T-helper 2 cell treated with Interferon-gamma antibody and Interleukin-4, amounts not matched to agents 5 μg/mL and 100 μg/mL, for 36 hours (primary cell): ENCODE results near the gene SLC25A46.
A peak's percentile ranks its signal among the peaks of the same experiment; 100 is the strongest.
"Not testable (repeated sequence)": the region's sequence is repeated elsewhere in the genome, so short reads cannot be mapped to it uniquely, and the experiment has no call there.

Experiments
- DNase-seq: peaks from one replicate; pipeline ENCODE4 v3.0.0; 2021; ENCODE audit warnings: low spot score
- H3K27ac Mint-ChIP-seq: one replicate; pipeline ENCODE4 v1.8.0; 2021; ENCODE audit warnings: mild to moderate bottlenecking, mixed read lengths
- H3K27me3 Mint-ChIP-seq: one replicate; pipeline ENCODE4 v1.8.0; 2021; ENCODE audit warnings: low read depth, mixed read lengths
- H3K36me3 Mint-ChIP-seq: one replicate; pipeline ENCODE4 v1.8.0; 2021; ENCODE audit warnings: low read depth, mixed read lengths
- H3K4me1 Mint-ChIP-seq: one replicate; pipeline ENCODE4 v1.8.0; 2021; ENCODE audit warnings: low read depth, mixed read lengths
- H3K4me3 Mint-ChIP-seq: one replicate; pipeline ENCODE4 v1.8.0; 2022; ENCODE audit warnings: mild to moderate bottlenecking, moderate library complexity, mixed read lengths
- H3K9me3 Mint-ChIP-seq: one replicate; pipeline ENCODE4 v1.8.0; 2021; ENCODE audit warnings: mixed read lengths

Gene SLC25A46

GRCh38 chr5:110738812-110739651 lies at the start of gene SLC25A46:
TSS of gene SLC25A46 (plus strand) at chr5:110739007. CDS start at chr5:110739120, 113 bp downstream.
- Mint-ChIP-seq H3K27ac (peak within 1 kb of the TSS; percentile 94), H3K27me3 (peaks cover 18% of the 10 kb centered on the region), H3K4me3 (peak within 1 kb of the TSS; percentile 99), H3K9me3 (no peaks in the 10 kb centered on the region), H3K4me1 (peaks cover 29% of the 10 kb centered on the region), H3K36me3 (peaks cover 8% of the 10 kb centered on the region)
- peak; percentile 87 for DNase-seq

DNA sequence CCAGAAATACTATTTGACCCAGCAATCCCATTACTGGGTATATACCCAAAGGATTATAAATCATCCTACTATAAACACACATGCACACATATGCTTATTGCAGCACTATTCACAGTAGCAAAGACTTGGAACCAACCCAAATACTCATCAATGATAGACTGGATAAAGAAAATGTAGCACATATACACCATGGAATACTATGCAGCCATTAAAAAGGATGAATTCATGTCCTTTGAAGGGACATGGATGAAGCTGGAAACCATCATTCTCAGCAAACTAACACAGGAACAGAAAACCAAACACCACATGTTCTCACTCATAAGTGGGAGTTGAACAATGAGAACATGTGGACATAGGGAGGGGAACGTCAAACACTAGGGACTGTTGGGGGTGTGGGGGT lies 48.2 kb upstream of the SLC25A46 start:
- not testable (repeated sequence) for DNase-seq, H3K36me3 Mint-ChIP-seq, H3K4me3 Mint-ChIP-seq, H3K27me3 Mint-ChIP-seq, H3K27ac Mint-ChIP-seq
- Mint-ChIP-seq H3K9me3 (peaks cover 15% of the 10 kb centered on the region), H3K4me1 (peaks cover 22% of the 10 kb centered on the region)

DNA sequence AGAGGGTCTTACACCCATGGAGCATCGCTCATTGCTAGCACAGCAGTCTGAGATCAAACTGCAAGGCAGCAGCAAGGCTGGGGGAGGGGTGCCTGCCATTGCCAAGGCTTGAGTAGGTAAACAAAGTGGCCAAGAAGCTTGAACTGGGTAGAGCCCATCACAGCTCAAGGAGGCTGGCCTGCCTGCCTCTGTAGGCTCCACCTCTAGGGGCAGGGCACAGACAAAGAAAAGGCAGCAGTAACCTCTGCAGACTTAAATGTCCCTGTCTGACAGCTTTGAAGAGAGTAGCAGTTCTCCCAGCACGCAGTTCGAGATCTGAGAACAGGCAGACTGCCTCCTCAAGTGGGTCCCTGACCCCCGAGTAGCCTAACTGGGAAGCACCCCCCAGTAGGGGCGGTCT lies 46.1 kb upstream of the SLC25A46 start:
- not testable (repeated sequence) for H3K36me3 Mint-ChIP-seq, H3K27me3 Mint-ChIP-seq, H3K4me1 Mint-ChIP-seq, H3K27ac Mint-ChIP-seq, H3K4me3 Mint-ChIP-seq, H3K9me3 Mint-ChIP-seq, DNase-seq

DNA sequence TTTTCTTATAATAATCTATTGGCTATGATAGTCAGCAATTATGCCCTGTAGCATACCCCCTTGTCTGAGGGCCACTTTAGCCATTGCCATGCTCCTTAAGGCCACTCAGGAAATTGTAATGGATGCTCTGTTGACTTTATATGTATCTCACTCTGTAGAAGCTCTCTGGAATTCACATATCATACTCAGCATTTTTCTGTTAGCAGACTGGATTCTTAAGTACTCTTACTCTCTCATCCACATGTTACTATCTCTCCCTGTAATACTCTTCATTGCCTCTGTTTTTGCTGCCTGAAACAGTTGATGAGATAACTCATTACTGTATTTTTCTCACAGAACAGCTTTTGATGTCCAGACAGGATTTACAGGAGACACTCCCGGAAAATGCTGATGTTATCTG lies 36.5 kb upstream of the SLC25A46 start:
- no peak overlapping the region for H3K4me3 Mint-ChIP-seq
- no peak overlapping the region for H3K27ac Mint-ChIP-seq
- H3K9me3 Mint-ChIP-seq: no peaks in the 10 kb centered on the region
- H3K36me3 Mint-ChIP-seq: no peaks in the 10 kb centered on the region
- peaks cover 11% of the 10 kb centered on the region for H3K27me3 Mint-ChIP-seq
- H3K4me1 Mint-ChIP-seq: no peaks in the 10 kb centered on the region
- DNase-seq: no peak

DNA sequence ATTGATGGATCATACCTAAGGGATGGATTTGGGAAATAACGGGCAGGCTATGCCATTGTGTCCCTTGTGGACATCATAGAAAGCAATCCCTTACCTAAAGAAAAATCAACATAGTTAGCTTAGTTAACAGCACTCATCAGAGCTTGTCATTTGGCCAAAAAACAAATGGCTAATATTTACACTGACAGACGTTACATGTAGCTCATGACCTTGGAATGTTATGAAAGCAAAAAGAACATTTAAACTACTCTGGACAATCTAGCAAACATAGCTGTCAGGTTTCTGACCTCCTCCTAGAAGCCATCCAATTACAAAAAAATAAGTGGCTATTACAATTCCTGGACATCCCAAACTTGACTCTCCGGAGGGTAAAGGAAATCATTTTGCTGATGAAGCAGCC lies 36.1 kb upstream of the SLC25A46 start:
- Mint-ChIP-seq H3K36me3 (no peaks in the 10 kb centered on the region), H3K9me3 (no peaks in the 10 kb centered on the region), H3K27me3 (peaks cover 8% of the 10 kb centered on the region), H3K27ac (no peak overlapping the region), H3K4me3 (no peak overlapping the region), H3K4me1 (no peaks in the 10 kb centered on the region)
- DNase-seq: no peak

GRCh38 chr5:110703481-110703880 lies 35.3 kb upstream of the SLC25A46 start:
- H3K36me3 Mint-ChIP-seq: no peaks in the 10 kb centered on the region
- H3K4me1 Mint-ChIP-seq: no peaks in the 10 kb centered on the region
- no peak overlapping the region for H3K27ac Mint-ChIP-seq
- DNase-seq: no peak
- H3K9me3 Mint-ChIP-seq: no peaks in the 10 kb centered on the region
- H3K27me3 Mint-ChIP-seq: peaks cover 8% of the 10 kb centered on the region
- no peak overlapping the region for H3K4me3 Mint-ChIP-seq

DNA sequence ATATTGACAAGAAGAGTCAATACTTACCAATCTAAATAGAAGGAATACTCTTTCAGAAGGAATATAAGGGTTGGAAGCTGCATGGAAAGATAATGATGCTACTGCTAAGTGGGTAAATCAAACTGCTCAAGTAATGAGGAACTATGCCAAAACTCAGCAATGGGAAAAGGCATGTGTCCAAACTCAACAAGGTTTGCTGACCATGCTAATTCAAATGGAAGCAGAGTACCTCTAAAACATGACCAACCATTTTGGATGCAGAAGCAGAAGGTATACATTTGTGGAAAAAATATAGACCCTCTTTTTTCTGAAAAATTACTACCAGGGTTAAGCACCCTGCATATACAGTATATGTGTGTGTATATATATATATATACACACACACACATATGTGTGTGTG lies 33.5 kb upstream of the SLC25A46 start:
- no peaks in the 10 kb centered on the region for H3K4me1 Mint-ChIP-seq
- no peak overlapping the region for H3K4me3 Mint-ChIP-seq
- H3K27ac Mint-ChIP-seq: no peak overlapping the region
- no peaks in the 10 kb centered on the region for H3K9me3 Mint-ChIP-seq
- no peaks in the 10 kb centered on the region for H3K36me3 Mint-ChIP-seq
- peaks cover 13% of the 10 kb centered on the region for H3K27me3 Mint-ChIP-seq
- no peak for DNase-seq

- Mint-ChIP-seq H3K27ac (no peak overlapping the region), H3K4me3 (no peak overlapping the region), H3K27me3 (peaks cover 29% of the 10 kb centered on the region), H3K4me1 (no peaks in the 10 kb centered on the region), H3K9me3 (no peaks in the 10 kb centered on the region), H3K36me3 (no peaks in the 10 kb centered on the region)
- no peak for DNase-seq
Observed at GRCh38 chr5:110707260-110707844, 31.5 kb upstream of the SLC25A46 start.

DNA sequence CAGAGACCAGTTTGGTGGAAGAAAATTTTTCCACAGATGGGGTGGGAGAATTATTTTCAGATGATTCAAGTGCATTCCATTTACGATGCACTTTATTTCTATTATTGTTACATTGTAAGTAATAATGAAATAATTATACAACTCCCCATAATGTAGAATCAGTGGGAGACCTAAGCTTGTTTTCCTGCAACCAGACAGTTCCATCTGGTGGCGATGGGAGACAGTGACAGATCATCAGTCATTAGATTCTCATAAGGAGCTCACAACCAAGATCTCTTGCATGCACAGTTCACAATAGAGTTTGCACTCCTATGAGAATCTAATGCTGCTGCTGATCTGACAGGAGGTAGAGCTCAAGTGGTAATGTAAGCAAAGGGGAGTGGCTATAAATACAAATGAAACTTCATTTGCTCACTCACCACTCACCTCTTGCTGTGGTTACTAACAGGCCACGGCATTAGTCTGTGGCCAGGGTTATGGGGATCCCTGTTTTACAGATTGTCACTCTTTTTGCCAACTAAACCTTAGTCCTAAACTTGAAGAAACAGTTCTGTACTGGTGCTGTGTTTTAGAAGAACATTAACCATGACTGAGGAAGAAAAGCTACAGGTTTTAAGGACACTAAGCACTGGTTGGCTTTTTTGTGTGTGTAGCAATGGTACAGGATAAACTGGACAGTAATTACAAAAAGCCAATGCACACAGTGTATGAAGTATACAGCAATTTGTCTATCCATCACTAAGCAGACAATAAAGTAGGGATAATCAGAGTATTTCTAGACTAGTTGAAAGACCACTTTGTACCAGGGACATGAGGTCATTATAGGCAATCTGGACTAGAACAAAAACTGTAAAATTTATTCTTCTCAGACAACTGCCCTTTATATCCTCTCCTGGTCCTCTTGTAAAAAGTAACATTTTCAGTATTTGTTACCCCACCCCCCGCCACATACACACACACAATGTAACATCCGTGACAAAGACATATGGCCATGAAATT lies 22.3 kb upstream of the SLC25A46 start:
- Mint-ChIP-seq H3K9me3 (no peaks in the 10 kb centered on the region), H3K27ac (no peak overlapping the region), H3K4me3 (no peak overlapping the region), H3K36me3 (no peaks in the 10 kb centered on the region), H3K4me1 (no peaks in the 10 kb centered on the region), H3K27me3 (peaks cover 15% of the 10 kb centered on the region)
- DNase-seq: no peak

DNA sequence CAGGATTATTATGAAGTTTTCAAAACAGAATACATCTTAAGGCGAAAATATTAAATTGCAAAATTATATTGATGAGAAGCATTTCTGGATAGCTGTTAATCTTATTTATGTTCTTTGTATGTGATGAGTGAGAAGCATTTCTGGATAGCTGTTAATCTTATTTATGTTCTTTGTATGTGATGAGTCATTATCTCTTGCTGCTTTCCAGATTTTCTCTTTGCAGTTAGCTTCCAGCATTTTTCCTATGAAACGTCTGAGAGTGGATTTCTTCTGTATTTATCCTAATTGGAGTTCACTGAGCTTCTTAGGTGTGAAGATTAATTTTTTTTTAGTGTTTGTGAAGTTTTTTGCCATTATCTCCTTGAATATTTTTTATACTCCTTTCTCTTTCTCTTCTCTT lies 20.5 kb upstream of the SLC25A46 start:
- Mint-ChIP-seq H3K9me3 (no peaks in the 10 kb centered on the region), H3K27me3 (peaks cover 10% of the 10 kb centered on the region), H3K36me3 (no peaks in the 10 kb centered on the region), H3K27ac (no peak overlapping the region), H3K4me1 (no peaks in the 10 kb centered on the region), H3K4me3 (no peak overlapping the region)
- no peak for DNase-seq

DNA sequence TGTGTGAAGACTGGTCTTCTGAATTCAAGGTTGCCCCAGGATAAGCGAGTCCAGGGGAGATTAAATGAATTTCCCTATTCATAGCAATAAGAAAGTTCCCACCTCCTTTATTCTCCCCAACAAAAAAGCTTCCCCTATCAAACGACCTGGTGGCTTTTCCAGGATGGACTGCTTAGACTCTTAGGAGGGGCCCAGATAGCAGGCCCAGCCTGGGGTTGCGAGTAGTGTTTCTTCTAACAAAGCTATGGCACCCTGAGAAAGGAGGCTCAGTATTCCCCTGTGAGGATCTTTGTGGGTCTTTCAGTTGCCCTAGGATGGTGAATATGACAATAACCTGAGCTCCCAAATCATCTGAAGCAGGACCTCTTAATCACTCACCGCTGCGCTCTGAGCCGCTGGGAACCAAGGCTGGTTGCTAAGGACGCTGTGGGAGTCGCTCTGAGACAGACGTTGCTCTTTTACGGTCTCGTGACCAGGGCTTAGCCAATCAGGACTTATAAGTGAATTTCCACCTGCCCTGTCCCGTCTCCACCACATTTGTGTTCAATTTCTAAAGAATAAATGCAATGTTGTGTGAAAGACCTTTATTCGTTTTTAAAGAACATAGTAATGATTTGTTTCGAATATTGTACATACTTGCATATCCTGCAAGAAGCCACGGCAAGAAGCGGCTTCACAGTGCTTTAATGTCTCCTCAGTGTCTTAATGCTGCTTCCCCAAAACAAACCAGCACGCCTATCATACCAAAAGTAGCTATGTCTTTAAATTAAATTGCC lies 12.4 kb upstream of the SLC25A46 start, which contains the start of gene TMEM232:
TSS of gene TMEM232 (minus strand) at position 423 of the 776 bp plus-strand sequence. CDS start 59,319 bp downstream, outside the sequence.
- H3K27ac Mint-ChIP-seq: no peak within 1 kb of the TSS

DNA sequence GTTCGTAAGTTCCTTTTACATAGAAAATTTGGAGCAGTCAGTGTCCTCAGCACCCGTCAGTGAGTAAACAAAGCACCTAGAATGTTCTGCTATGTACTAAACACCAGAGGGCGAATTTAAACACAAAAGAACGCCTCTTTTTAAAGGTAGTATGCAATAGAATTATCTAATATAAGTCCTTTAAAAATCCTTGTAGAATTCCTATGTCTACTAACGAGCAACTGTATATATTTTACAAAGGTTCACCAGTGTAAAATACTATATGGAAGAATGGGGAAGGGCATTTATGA lies 11.8 kb upstream of the SLC25A46 start:
- no peaks in the 10 kb centered on the region for H3K9me3 Mint-ChIP-seq
- DNase-seq: no peak
- peak overlapping the region; percentile 80 for H3K4me3 Mint-ChIP-seq
- peaks cover 2% of the 10 kb centered on the region for H3K27me3 Mint-ChIP-seq
- peaks cover 8% of the 10 kb centered on the region for H3K4me1 Mint-ChIP-seq
- H3K27ac Mint-ChIP-seq: no peak overlapping the region
- H3K36me3 Mint-ChIP-seq: no peaks in the 10 kb centered on the region

More for the DNA sequence above, 12.4 kb upstream of the SLC25A46 start, which contains the start of gene TMEM232:
- H3K4me1 Mint-ChIP-seq: peaks cover 8% of the 10 kb centered on the region
- H3K9me3 Mint-ChIP-seq: no peaks in the 10 kb centered on the region
- peak; percentile 70 for DNase-seq
- peaks cover 2% of the 10 kb centered on the region for H3K27me3 Mint-ChIP-seq
- no peaks in the 10 kb centered on the region for H3K36me3 Mint-ChIP-seq
- H3K4me3 Mint-ChIP-seq: peak within 1 kb of the TSS; percentile 80

- H3K36me3 Mint-ChIP-seq, H3K27ac Mint-ChIP-seq, H3K4me1 Mint-ChIP-seq, DNase-seq, H3K4me3 Mint-ChIP-seq, H3K9me3 Mint-ChIP-seq: not testable (repeated sequence)
- H3K27me3 Mint-ChIP-seq: peaks cover 14% of the 10 kb centered on the region
Observed at GRCh38 chr5:110731499-110731898, 7.3 kb upstream of the SLC25A46 start.
